ENCODE data around the gene C10orf90.

- TF ChIP-seq CTCF (conservative IDR thresholded peaks at IDR 0.05) (no peak), EZH2 (IDR thresholded peaks at IDR 0.05; ENCODE audit: low read depth) (no peak)
These were observed 161.9 kb downstream of the C10orf90 start for GRCh38 chr10:126508535-126509040.

All from PC-9 (cell line).